Stimulated activated CD4-positive, alpha-beta T cell treated with anti-CD3 and anti-CD28 coated beads, Interleukin-4, amount 100 ng/mL, for 1 hour (primary cell): ENCODE results near the gene FMNL2.
A peak's percentile ranks its signal among the peaks of the same experiment; 100 is the strongest.

Experiments used
- DNase-seq: peaks from one replicate; pipeline ENCODE4 v3.0.0-alpha.2; 2020

Gene FMNL2

GRCh38 chr2:152627351-152627957 is 292.5 kb downstream of the FMNL2 start:
- no peak for DNase-seq

- DNase-seq, result no peak
Measured at GRCh38 chr2:152629202-152629601, 294.2 kb downstream of the FMNL2 start.

- DNase-seq, result no peak
Measured at GRCh38 chr2:152630466-152630865, 295.5 kb downstream of the FMNL2 start.

GRCh38 chr2:152632736-152633135 is 297.8 kb downstream of the FMNL2 start:
- no peak for DNase-seq

GRCh38 chr2:152635635-152636298 is 300.8 kb downstream of the FMNL2 start:
- DNase-seq, result peak; percentile 57

GRCh38 chr2:152637251-152637650 is 302.3 kb downstream of the FMNL2 start:
- DNase-seq, result no peak

GRCh38 chr2:152638056-152638455 is 303.1 kb downstream of the FMNL2 start:
- no peak for DNase-seq

GRCh38 chr2:152638590-152638989 is 303.6 kb downstream of the FMNL2 start:
- no peak for DNase-seq

GRCh38 chr2:152644189-152644873 is 309.4 kb downstream of the FMNL2 start:
- DNase-seq, result no peak

- DNase-seq, result no peak
Measured at GRCh38 chr2:152646264-152646663, 311.3 kb downstream of the FMNL2 start.

- no peak for DNase-seq
Measured at GRCh38 chr2:152646775-152647174, 311.8 kb downstream of the FMNL2 start.

- DNase-seq, result no peak
Measured at GRCh38 chr2:152647552-152647951, 312.6 kb downstream of the FMNL2 start.

- DNase-seq, result no peak
Measured at GRCh38 chr2:152648336-152648735, 313.4 kb downstream of the FMNL2 start.

GRCh38 chr2:152649997-152650396 is 315.0 kb downstream of the FMNL2 start:
- DNase-seq, result no peak

- DNase-seq, result no peak
Measured at GRCh38 chr2:152650768-152651371, 315.9 kb downstream of the FMNL2 start.

GRCh38 chr2:152651834-152652233 is 316.9 kb downstream of the FMNL2 start:
- DNase-seq, result no peak

- DNase-seq, result no peak
Measured at GRCh38 chr2:152655880-152656279, 320.9 kb downstream of the FMNL2 start.

GRCh38 chr2:152657043-152657442 is 322.1 kb downstream of the FMNL2 start:
- DNase-seq, result no peak

- DNase-seq, result no peak
Measured at GRCh38 chr2:152658221-152658620, 323.2 kb downstream of the FMNL2 start.

GRCh38 chr2:152661076-152661475 is 326.1 kb downstream of the FMNL2 start:
- DNase-seq, result no peak

- DNase-seq, result no peak
Measured at GRCh38 chr2:152664725-152665124, 329.8 kb downstream of the FMNL2 start.

- no peak for DNase-seq
Measured at GRCh38 chr2:152674334-152674733, 339.4 kb downstream of the FMNL2 start.

- DNase-seq, result no peak
Measured at GRCh38 chr2:152676461-152676860, 341.5 kb downstream of the FMNL2 start.

GRCh38 chr2:152678808-152679207 is 343.8 kb downstream of the FMNL2 start:
- no peak for DNase-seq
